Activated CD4-positive, alpha-beta T cell treated with anti-CD3 and anti-CD28 coated beads, Interleukin-2, amount 10 ng/mL, durations not matched to agents 7 days and 5 days (primary cell): ENCODE measurements around the gene ID4. TPM values are rescaled to one million over a fixed set of nuclear protein-coding genes. Genes with fewer than 3 reads are reported as not detected.
"Not testable (repeated sequence)": the region's sequence is repeated elsewhere in the genome, so short reads cannot be mapped to it uniquely, and the experiment has no call there.

ENCODE experiments used
- CTCF ChIA-PET: fragments of 350-600 bp; sonication (Branson Sonifier 250); formaldehyde crosslinking; loops from one replicate; lab custom pipeline; 2021; ENCODE audit warnings: antibody characterized with exemption; lab: Charles Lee
- POLR2A ChIA-PET: fragments of 350-600 bp; sonication (Branson Sonifier 250); formaldehyde crosslinking; loops from one replicate; lab custom pipeline; 2021; ENCODE audit warnings: antibody characterized with exemption; lab: Charles Lee
- DNase-seq: peaks from one replicate; pipeline ENCODE4 v3.0.0-alpha.2; 2020
- H3K27ac Mint-ChIP-seq: one replicate; pipeline ENCODE4 v1.8.0; 2021; ENCODE audit warnings: mild to moderate bottlenecking, moderate library complexity, mixed read lengths
- H3K27me3 Mint-ChIP-seq: one replicate; pipeline ENCODE4 v1.8.0; 2021; ENCODE audit warnings: mixed read lengths
- H3K36me3 Mint-ChIP-seq: one replicate; pipeline ENCODE4 v1.8.0; 2021; ENCODE audit warnings: low read depth, mixed read lengths
- H3K4me1 Mint-ChIP-seq: one replicate; pipeline ENCODE4 v1.8.0; 2021; ENCODE audit warnings: mixed read lengths
- H3K4me3 Mint-ChIP-seq: one replicate; pipeline ENCODE4 v1.8.0; 2021; ENCODE audit warnings: mild to moderate bottlenecking, moderate library complexity, mixed read lengths
- H3K9me3 Mint-ChIP-seq: one replicate; pipeline ENCODE4 v1.8.0; 2021; ENCODE audit warnings: mixed read lengths
- total RNA-seq, 2 experiments: library from RNA; stranded (reverse); gene quantifications; one replicate each; pipeline ENCODE4 v1.2.3, GENCODE V29; 2021

The ID4 gene
- total RNA-seq, 2 experiments from 2014 or later, result not detected

GRCh38 chr6:19852927-19853326, 15.8 kb downstream of the ID4 start:
- no peaks in the 10 kb centered on the region for H3K27me3 Mint-ChIP-seq
- H3K27ac Mint-ChIP-seq, result no peak overlapping the region
- no peak for DNase-seq
- H3K4me1 Mint-ChIP-seq, result no peaks in the 10 kb centered on the region
- no peaks in the 10 kb centered on the region for H3K9me3 Mint-ChIP-seq
- no peak overlapping the region for H3K4me3 Mint-ChIP-seq
- CTCF ChIA-PET, result no interaction called here
- H3K36me3 Mint-ChIP-seq, result no peaks in the 10 kb centered on the region
- POLR2A ChIA-PET, result no interaction called here

DNA sequence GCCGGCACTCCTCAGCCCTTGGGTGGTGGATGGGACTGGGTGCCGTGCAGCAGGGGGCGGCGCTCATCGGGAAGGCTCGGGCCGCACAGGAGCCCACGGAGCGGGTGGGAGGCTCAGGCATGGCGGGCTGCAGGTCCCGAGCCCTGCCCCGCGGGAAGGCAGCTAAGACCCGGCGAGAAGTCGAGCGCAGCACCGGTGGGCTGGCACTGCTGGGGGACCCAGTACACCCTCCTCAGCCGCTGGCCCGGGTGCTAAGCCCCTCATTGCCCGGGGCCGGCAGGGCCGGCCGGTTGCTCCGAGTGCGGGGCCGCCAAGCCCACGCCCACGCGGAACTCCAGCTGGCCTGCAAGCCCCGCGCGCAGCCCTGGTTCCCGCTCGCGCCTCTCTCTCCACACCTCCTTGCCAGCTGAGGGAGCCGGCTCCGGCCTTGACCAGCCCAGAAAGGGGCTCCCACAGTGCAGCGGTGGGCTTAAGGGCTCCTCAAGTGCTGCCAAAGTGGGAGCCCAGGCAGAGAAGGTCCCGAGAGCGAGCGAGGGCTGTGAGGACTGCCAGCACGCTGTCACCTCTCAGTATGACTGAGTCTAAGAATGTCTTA, 17.3 kb downstream of the ID4 start:
- DNase-seq, POLR2A ChIA-PET: not testable (repeated sequence)

DNA sequence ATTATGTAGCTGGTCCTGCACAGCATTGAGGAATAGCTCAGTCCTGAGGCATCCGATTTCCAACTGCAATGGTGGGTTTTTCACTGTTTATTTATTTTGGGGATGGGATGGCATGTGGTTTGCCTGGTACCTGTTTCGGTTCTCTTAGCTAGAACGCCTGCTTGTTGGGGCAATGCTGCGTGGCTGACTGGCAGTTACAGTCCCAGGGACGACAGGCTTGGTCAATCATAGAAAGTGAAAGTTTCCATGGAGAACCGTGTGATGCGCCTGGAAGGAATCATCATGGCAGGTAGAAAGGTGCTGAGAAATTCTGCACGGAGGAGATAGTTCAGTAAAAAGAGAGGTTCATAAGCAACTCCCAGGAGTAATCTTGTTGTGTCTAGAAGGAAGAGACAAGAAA, 18.4 kb downstream of the ID4 start:
- Mint-ChIP-seq H3K27ac (no peak overlapping the region), H3K9me3 (no peaks in the 10 kb centered on the region), H3K4me3 (no peak overlapping the region), H3K27me3 (no peaks in the 10 kb centered on the region), H3K4me1 (no peaks in the 10 kb centered on the region), H3K36me3 (no peaks in the 10 kb centered on the region)
- ChIA-PET POLR2A (no interaction called here), CTCF (no interaction called here)
- DNase-seq, result no peak

More for the DNA sequence above, 17.3 kb downstream of the ID4 start:
- H3K4me3 Mint-ChIP-seq, H3K9me3 Mint-ChIP-seq, CTCF ChIA-PET, H3K36me3 Mint-ChIP-seq, H3K4me1 Mint-ChIP-seq, H3K27ac Mint-ChIP-seq, H3K27me3 Mint-ChIP-seq: not testable (repeated sequence)

GRCh38 chr6:19857139-19857538, 20.0 kb downstream of the ID4 start:
- CTCF ChIA-PET, result no interaction called here
- Mint-ChIP-seq H3K36me3 (no peaks in the 10 kb centered on the region), H3K4me1 (no peaks in the 10 kb centered on the region), H3K27ac (no peak overlapping the region), H3K4me3 (no peak overlapping the region), H3K9me3 (no peaks in the 10 kb centered on the region), H3K27me3 (no peaks in the 10 kb centered on the region)
- POLR2A ChIA-PET, result no interaction called here
- DNase-seq, result no peak

DNA sequence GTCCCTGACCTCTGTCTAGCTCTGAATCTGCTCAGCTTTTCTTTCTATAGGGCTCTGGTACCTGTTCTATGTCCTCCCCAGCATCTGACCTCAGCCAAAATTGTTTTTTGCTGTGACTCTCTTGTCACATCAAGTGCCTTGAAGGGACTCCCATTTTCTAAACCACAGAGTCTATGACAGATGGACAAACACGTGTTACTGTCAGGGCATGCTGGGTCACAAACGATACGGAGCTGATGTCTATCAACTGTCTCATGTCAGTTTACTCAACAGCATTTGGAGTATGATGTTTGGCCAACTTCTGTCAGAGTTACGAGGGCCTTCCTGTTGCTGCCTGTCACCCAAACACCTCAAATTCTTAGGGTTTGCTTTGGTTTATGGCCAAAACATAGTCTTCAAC, 20.5 kb downstream of the ID4 start:
- no peak for DNase-seq
- Mint-ChIP-seq H3K4me1 (no peaks in the 10 kb centered on the region), H3K27me3 (no peaks in the 10 kb centered on the region), H3K36me3 (no peaks in the 10 kb centered on the region), H3K4me3 (no peak overlapping the region), H3K27ac (no peak overlapping the region), H3K9me3 (no peaks in the 10 kb centered on the region)
- POLR2A ChIA-PET, result no interaction called here
- CTCF ChIA-PET, result no interaction called here

- H3K27me3 Mint-ChIP-seq, result no peaks in the 10 kb centered on the region
- H3K9me3 Mint-ChIP-seq, result no peaks in the 10 kb centered on the region
- H3K4me3 Mint-ChIP-seq, result no peak overlapping the region
- no peak overlapping the region for H3K27ac Mint-ChIP-seq
- no peaks in the 10 kb centered on the region for H3K36me3 Mint-ChIP-seq
- H3K4me1 Mint-ChIP-seq, result no peaks in the 10 kb centered on the region
- POLR2A ChIA-PET, result no interaction called here
- DNase-seq, result no peak
- CTCF ChIA-PET, result no interaction called here
These were observed 23.2 kb downstream of the ID4 start for GRCh38 chr6:19860235-19860877.

- ChIA-PET CTCF (no interaction called here), POLR2A (no interaction called here)
- Mint-ChIP-seq H3K36me3 (no peaks in the 10 kb centered on the region), H3K27ac (no peak overlapping the region), H3K9me3 (no peaks in the 10 kb centered on the region), H3K27me3 (no peaks in the 10 kb centered on the region), H3K4me3 (no peak overlapping the region), H3K4me1 (no peaks in the 10 kb centered on the region)
- no peak for DNase-seq
These were observed 27.1 kb downstream of the ID4 start for GRCh38 chr6:19864285-19864684.

- Mint-ChIP-seq H3K4me3 (no peak overlapping the region), H3K27me3 (no peaks in the 10 kb centered on the region)
- POLR2A ChIA-PET, result no interaction called here
These were observed 28.0 kb downstream of the ID4 start for GRCh38 chr6:19865178-19865577.

DNA sequence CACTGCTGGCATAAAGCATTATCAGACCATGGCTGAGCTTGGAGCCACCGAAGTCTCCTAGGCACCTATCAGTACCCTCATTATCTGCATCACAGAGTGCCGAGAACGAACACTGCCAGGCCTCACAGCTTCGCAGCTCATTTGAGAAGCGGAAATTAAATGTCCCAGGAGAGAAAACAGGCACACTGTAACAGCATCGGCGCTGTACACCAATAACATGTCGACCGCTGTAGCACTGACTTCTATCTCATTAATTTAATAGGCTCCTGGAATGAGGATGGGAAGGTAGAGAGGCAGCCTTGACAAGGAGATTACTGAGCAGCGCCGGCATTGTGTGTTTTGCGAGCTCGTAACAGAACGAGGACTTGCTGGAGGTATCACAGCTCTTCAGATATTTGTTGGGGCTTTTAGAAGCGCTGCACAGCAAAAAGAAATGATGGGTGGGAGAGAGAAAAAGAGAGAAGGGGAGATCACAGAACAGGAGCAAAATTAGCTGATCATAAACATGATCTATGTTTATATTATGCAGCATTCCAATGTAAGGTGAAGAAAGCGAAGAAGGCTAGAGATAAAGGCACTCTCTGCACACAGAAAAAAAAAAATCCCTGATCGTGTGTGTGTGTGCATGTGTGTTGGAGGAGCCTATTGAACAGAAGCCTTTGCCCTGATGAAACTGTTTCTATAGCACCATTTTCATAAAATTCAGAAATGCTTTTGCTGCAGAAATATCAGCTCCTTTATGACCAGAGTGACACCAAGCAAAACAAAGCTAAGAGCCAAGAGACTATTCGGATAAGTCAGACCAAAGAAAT, 29.2 kb downstream of the ID4 start:
- Mint-ChIP-seq H3K27me3 (no peaks in the 10 kb centered on the region), H3K9me3 (no peaks in the 10 kb centered on the region), H3K27ac (no peak overlapping the region), H3K4me1 (no peaks in the 10 kb centered on the region), H3K36me3 (no peaks in the 10 kb centered on the region), H3K4me3 (no peak overlapping the region)
- ChIA-PET CTCF (no interaction called here), POLR2A (no interaction called here)
- no peak for DNase-seq

More at GRCh38 chr6:19865178-19865577, 28.0 kb downstream of the ID4 start:
- CTCF ChIA-PET, result no interaction called here
- Mint-ChIP-seq H3K27ac (no peak overlapping the region), H3K9me3 (no peaks in the 10 kb centered on the region), H3K36me3 (no peaks in the 10 kb centered on the region), H3K4me1 (no peaks in the 10 kb centered on the region)
- no peak for DNase-seq

- Mint-ChIP-seq H3K4me1 (no peaks in the 10 kb centered on the region), H3K9me3 (no peaks in the 10 kb centered on the region), H3K27ac (no peak overlapping the region), H3K27me3 (no peaks in the 10 kb centered on the region), H3K36me3 (no peaks in the 10 kb centered on the region), H3K4me3 (no peak overlapping the region)
- no peak for DNase-seq
- POLR2A ChIA-PET, result no interaction called here
- CTCF ChIA-PET, result no interaction called here
These were observed 29.9 kb downstream of the ID4 start for GRCh38 chr6:19866985-19867627.

DNA sequence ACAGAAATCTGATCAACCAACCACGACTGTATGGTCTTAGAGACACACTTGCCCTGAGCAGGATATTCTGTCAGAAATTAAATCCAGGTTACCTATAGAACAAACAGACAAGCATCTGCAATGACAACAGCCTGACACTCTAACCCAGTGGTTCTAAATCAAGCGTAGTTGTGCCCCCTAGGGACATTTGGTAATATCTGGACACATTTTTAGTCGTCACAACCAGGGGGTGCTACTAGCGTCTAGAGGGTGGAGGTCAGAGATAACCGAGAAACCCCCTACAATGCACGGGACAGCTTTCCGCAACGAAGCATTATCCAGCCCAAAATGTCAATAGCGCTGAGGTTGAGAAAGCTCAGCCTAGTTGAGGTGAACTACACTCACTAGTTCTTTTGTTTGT, 32.3 kb downstream of the ID4 start:
- Mint-ChIP-seq H3K27ac (no peak overlapping the region), H3K27me3 (no peaks in the 10 kb centered on the region)
- CTCF ChIA-PET, result no interaction called here

DNA sequence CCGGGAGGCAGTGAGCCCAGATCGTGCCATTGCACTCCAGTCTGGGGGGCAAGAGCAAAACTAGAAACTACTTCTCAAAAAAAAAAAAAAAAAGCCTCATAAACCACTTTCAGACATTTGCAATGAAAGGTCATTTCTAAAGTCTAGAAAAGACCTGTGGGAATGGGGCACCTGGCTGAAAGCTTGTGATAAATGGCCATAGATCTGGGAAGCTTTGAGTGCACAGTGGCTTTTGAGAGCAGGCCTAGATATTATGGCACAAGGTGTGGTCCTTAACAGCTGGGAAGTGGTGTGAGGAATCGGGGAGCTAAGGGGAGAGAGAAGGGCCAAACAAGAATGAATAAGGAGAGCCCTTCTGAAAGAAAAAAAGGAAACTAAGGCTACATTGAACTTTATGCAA, 33.2 kb downstream of the ID4 start:
- Mint-ChIP-seq H3K27ac (no peak overlapping the region), H3K27me3 (no peaks in the 10 kb centered on the region), H3K4me1 (no peaks in the 10 kb centered on the region), H3K4me3 (no peak overlapping the region), H3K36me3 (no peaks in the 10 kb centered on the region), H3K9me3 (no peaks in the 10 kb centered on the region)
- POLR2A ChIA-PET, result no interaction called here
- DNase-seq, result no peak
- CTCF ChIA-PET, result interaction anchor here (0.9 kb wide), 1 partner anchor 340 kb away, joined by 4 read pairs; no protein-coding TSS in a partner anchor

More for the DNA sequence above, 32.3 kb downstream of the ID4 start:
- Mint-ChIP-seq H3K4me1 (no peaks in the 10 kb centered on the region), H3K4me3 (no peak overlapping the region), H3K9me3 (no peaks in the 10 kb centered on the region), H3K36me3 (no peaks in the 10 kb centered on the region)
- POLR2A ChIA-PET, result no interaction called here
- no peak for DNase-seq

DNA sequence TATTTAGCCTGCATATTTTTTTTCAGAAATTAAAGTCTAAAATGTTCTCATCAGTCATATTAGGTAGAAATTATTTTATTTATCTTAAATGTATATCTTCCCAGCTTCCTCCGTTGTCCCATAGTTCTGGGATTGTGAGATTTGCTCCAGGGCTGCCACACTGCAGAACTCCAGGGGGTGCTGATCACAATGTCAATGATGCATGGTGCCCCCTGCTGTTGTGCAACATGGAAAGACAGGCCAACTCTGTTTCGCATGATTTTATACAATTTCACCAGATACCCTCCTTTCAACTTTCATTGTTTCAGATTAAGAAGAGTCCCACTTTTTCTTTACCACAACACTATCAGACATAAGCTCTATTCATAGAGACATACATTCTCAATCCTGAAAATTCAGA, 35.9 kb downstream of the ID4 start:
- DNase-seq, result no peak
- CTCF ChIA-PET, result no interaction called here
- Mint-ChIP-seq H3K27me3 (no peaks in the 10 kb centered on the region), H3K4me3 (no peak overlapping the region), H3K27ac (no peak overlapping the region), H3K4me1 (no peaks in the 10 kb centered on the region), H3K9me3 (no peaks in the 10 kb centered on the region), H3K36me3 (no peaks in the 10 kb centered on the region)
- POLR2A ChIA-PET, result no interaction called here
